SK-N-SH (cell line): ENCODE data around the gene CDH20.

Experiments used
- CTCF ChIP-seq: fragments of 200-600 bp; sonication (generic); IDR thresholded peaks from 2 replicates; pipeline ENCODE4 v1.6.1; 2017; ENCODE audit warnings: antibody characterized with exemption, mild to moderate bottlenecking, moderate library complexity
- EZH2phosphoT487 ChIP-seq: fragments of 200-600 bp; sonication (generic); IDR thresholded peaks from 2 replicates; pipeline ENCODE4 v1.6.1; 2017; ENCODE audit warnings: low read depth, mixed run types, mild to moderate bottlenecking, antibody characterized with exemption, moderate library complexity, borderline replicate concordance
- GABPA ChIP-seq: IDR thresholded peaks from 2 replicates; pipeline ENCODE4 v1.4.0; 2012; ENCODE audit warnings: low read depth, mild to moderate bottlenecking
- SMC3 ChIP-seq: IDR thresholded peaks from 2 replicates; pipeline ENCODE4 v1.6.1; 2012; ENCODE audit warnings: low read depth, low read length, improper control_type of control experiment

- TF ChIP-seq CTCF (no peak), GABPA (no peak), SMC3 (no peak), EZH2phosphoT487 (no peak)
These were observed 2.7 kb downstream of the CDH20 start for GRCh38 chr18:61335684-61336555.
